Tibial artery (tissue), 4 donors: ENCODE data around the gene P2RX1.
A peak's percentile ranks its signal among the peaks of the same experiment; 100 is the strongest.

ENCODE experiments used
- DNase-seq, 2 donors: peaks; one replicate each; pipeline ENCODE4 v3.0.0-alpha.2; 2019
- H3K27ac ChIP-seq, 2 donors: fragments of 200-600 bp; sonication (generic) in 1 of 2; 1 replicate in 1 of 2; 2 replicates in 1 of 2; pipeline ENCODE4 v1.5.1; 2018 to 2019; ENCODE audit warnings: mild to moderate bottlenecking in 1 of 2
- H3K27me3 ChIP-seq, 2 donors: fragments of 200-600 bp; sonication (generic) in 1 of 2; one replicate each; pipeline versions ENCODE4 v1.5.1 to v1.6.0; 2016 to 2019
- H3K36me3 ChIP-seq, 3 donors: fragments of 200-600 bp; sonication (generic) in 2 of 3; one replicate each; pipeline ENCODE4 v1.5.1; 2016 to 2019; ENCODE audit warnings: mild to moderate bottlenecking in 2 of 3
- H3K4me1 ChIP-seq, 4 donors: fragments of 200-600 bp; sonication (generic) in 2 of 4; 1 replicate in 3 of 4; 2 replicates in 1 of 4; pipeline ENCODE4 v1.5.1; 2016 to 2019
- H3K4me3 ChIP-seq, 2 donors: fragments of 200-600 bp; sonication (generic) in 1 of 2; 1 replicate in 1 of 2; 2 replicates in 1 of 2; pipeline ENCODE4 v1.5.1; 2018 to 2019; ENCODE audit warnings: mild to moderate bottlenecking in 2 of 2
- H3K9me3 ChIP-seq, 3 donors: fragments of 200-600 bp; sonication (generic) in 1 of 3; one replicate each; pipeline ENCODE4 v1.5.1; 2016 to 2019
- CTCF ChIP-seq, 2 experiments: fragments of 200-600 bp in 1 of 2; fragments of 450-650 bp in 1 of 2; IDR thresholded peaks; one replicate each; pipeline ENCODE4 v1.5.1; 2017 to 2019; ENCODE audit warnings: antibody characterized with exemption in 2 of 2, mild to moderate bottlenecking in 1 of 2, moderate library complexity in 1 of 2
- intact Hi-C: fragments of 100-400 bp; cut with DNase I; formaldehyde crosslinking; loops from one replicate; pipeline ENCODE4 v1.15.0; 2023; ENCODE audit warnings: low total_unique reads

The P2RX1 gene

DNA sequence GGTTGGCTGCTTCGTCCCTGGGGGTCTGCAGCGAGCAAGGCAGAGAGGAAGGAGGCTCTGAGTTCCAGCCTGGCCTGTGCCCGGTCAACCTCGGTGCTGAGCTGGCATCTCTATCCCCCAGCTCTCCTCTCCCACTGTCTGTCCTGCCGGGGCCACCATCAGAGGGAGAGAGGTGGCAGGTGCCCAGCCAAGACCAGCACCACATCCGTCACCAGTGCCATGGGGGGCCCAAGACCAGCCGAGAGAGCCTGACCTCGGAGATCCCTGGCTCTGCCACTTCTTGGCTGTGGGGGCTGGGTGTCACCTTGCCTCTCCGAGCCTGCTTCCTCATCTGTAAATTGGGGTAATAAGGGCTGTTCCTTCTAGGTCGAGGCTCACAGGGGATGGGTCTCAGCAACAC is 560 bp upstream of the P2RX1 start:
- no peaks in the 10 kb centered on the region for H3K27me3 ChIP-seq
- H3K4me1 ChIP-seq = peaks cover 11 to 88% (median 42%) of the 10 kb centered on the region in 4 donors
- intact Hi-C loops = no loop called here
- no peak for DNase-seq
- TF ChIP-seq CTCF (IDR thresholded peaks at IDR 0.05) = no peak
- peak overlapping the region; percentile 84 to 91 for H3K27ac ChIP-seq
- no peaks in the 10 kb centered on the region for H3K36me3 ChIP-seq
- H3K9me3 ChIP-seq = no peaks in the 10 kb centered on the region
- H3K4me3 ChIP-seq = peak overlapping the region; percentile 53 to 63

- intact Hi-C loops = no loop called here
- peak overlapping the region; percentile 84 to 91 for H3K27ac ChIP-seq
- no peaks in the 10 kb centered on the region for H3K36me3 ChIP-seq
- peaks cover 11 to 82% (median 36%) of the 10 kb centered on the region in 4 donors for H3K4me1 ChIP-seq
- H3K27me3 ChIP-seq = no peaks in the 10 kb centered on the region
- H3K4me3 ChIP-seq = peak overlapping the region; percentile 53 to 63
- no peak for DNase-seq
- H3K9me3 ChIP-seq = no peaks in the 10 kb centered on the region
- TF ChIP-seq CTCF (IDR thresholded peaks at IDR 0.05) = no peak
Observed at GRCh38 chr17:3915581-3915994, 677 bp downstream of the P2RX1 start.

- Histone ChIP-seq H3K9me3 (no peaks in the 10 kb centered on the region), H3K4me3 (peak overlapping the region; percentile 53 to 63), H3K27me3 (no peaks in the 10 kb centered on the region), H3K27ac (peak overlapping the region; percentile 84 to 91), H3K36me3 (no peaks in the 10 kb centered on the region), H3K4me1 (peaks cover 8 to 78% (median 29%) of the 10 kb centered on the region in 4 donors)
- TF ChIP-seq CTCF (IDR thresholded peaks at IDR 0.05) = no peak
- intact Hi-C loops = loop anchor here (5.0 kb wide), 2 partner anchors 93 to 163 kb away; no protein-coding TSS in a partner anchor
- no peak for DNase-seq
Observed at GRCh38 chr17:3914312-3914670, 2.0 kb downstream of the P2RX1 start.

- Histone ChIP-seq H3K27ac (peak overlapping the region; percentile 84 to 91), H3K36me3 (no peaks in the 10 kb centered on the region), H3K9me3 (no peaks in the 10 kb centered on the region), H3K4me3 (peak overlapping the region; percentile 53 to 63), H3K27me3 (no peaks in the 10 kb centered on the region), H3K4me1 (peaks cover 7 to 76% (median 24%) of the 10 kb centered on the region in 4 donors)
- intact Hi-C loops = loop anchor here (5.0 kb wide), 2 partner anchors 94 to 164 kb away; no protein-coding TSS in a partner anchor
- peak; percentile 97 to 98 for TF ChIP-seq CTCF (IDR thresholded peaks at IDR 0.05)
- peak; percentile 74 to 90 for DNase-seq
Observed at GRCh38 chr17:3913531-3914311, 2.5 kb downstream of the P2RX1 start.

DNA sequence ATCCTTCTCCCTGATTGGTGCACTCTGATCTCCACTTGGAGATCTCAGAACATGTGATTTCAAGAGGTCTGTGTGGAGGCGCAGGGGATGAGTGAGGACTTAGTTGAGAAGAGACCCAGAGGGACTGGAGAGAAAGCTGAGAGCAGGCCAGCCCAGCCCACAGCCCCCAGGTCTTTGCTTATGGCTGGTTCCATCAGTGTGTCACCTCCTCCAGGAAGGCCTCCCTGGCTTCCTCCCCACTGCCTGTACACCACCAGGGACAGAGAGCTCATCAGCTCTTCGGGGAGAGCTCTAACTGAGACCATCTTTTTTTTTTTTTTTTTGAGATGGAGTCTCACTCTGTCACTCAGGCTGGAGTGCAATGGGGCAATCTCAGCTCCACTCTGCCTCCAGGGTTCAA is 3.4 kb downstream of the P2RX1 start:
- intact Hi-C loops = loop anchor here (5.0 kb wide), 2 partner anchors 94 to 164 kb away; no protein-coding TSS in a partner anchor
- Histone ChIP-seq H3K27me3 (no peaks in the 10 kb centered on the region), H3K4me1 (peaks cover 7 to 69% (median 20%) of the 10 kb centered on the region in 4 donors), H3K27ac (no peak overlapping the region), H3K36me3 (no peaks in the 10 kb centered on the region), H3K9me3 (no peaks in the 10 kb centered on the region), H3K4me3 (peak overlapping the region in 1 of 2 donors; percentile 63)
- TF ChIP-seq CTCF (IDR thresholded peaks at IDR 0.05) = no peak
- no peak for DNase-seq
